Measurements from ENCODE around the gene ULK4. TPM values are rescaled to one million over a fixed set of nuclear protein-coding genes. Genes with fewer than 3 reads are reported as not detected.

ULK4 gene
- total and polyA plus RNA-seq, 9 of the 15 experiments (the other 6 are each of a cell fraction or from before 2014, with no cell fraction given) = 3.0 to 5.9 (median 3.5) TPM

GRCh38 chr3:41700155-41700554 is 261.7 kb downstream of the ULK4 start (continued):
- TF ChIP-seq ZNF518B (CRISPR knock-in tag; IDR thresholded peaks at IDR 0.05) (no peak), GATA2 (CRISPR knock-in tag; IDR thresholded peaks at IDR 0.05) (no peak), SMC3 (conservative IDR thresholded peaks at IDR 0.05; ENCODE audit: insufficient read depth, low read depth, low read length) (no peak), ZNF24 (IDR thresholded peaks at IDR 0.05) (0 out of 2 replicates have a peak, but pooled peaks have one; percentile 20), NEUROD1 (IDR thresholded peaks at IDR 0.05; ENCODE audit: borderline replicate concordance, low read depth, low read length, partially characterized antibody) (peak; percentile 58), ZKSCAN1 (IDR thresholded peaks at IDR 0.05; ENCODE audit: low read depth, low read length) (no peak), IRF2 (CRISPR knock-in tag; IDR thresholded peaks at IDR 0.05) (no peak), CHAMP1 (IDR thresholded peaks at IDR 0.05) (no peak), ZSCAN32 (CRISPR knock-in tag; IDR thresholded peaks at IDR 0.05) (no peak), NCOA1 (IDR thresholded peaks at IDR 0.05; ENCODE audit: low read depth) (peak; percentile 75; the same call in 1 of the 2 replicates), ZNF277 (CRISPR knock-in tag; IDR thresholded peaks at IDR 0.05; ENCODE audit: borderline replicate concordance) (no peak), TEAD4 (IDR thresholded peaks at IDR 0.05; ENCODE audit: low read length) (peak; percentile 97), TEAD4 (CRISPR knock-in tag; IDR thresholded peaks at IDR 0.05; ENCODE audit: borderline replicate concordance) (no peak), TAL1 (IDR thresholded peaks at IDR 0.05) (peak; percentile 88), ARID1B (IDR thresholded peaks at IDR 0.05) (peak; percentile 97), MTA1 (IDR thresholded peaks at IDR 0.05; ENCODE audit: borderline replicate concordance) (no peak), NCOA4 (IDR thresholded peaks at IDR 0.05; ENCODE audit: partially characterized antibody) (no peak), ZNF511 (CRISPR knock-in tag; IDR thresholded peaks at IDR 0.05) (no peak), MTF1 (CRISPR knock-in tag; IDR thresholded peaks at IDR 0.05; ENCODE audit: borderline replicate concordance) (no peak), MTA2 (IDR thresholded peaks at IDR 0.05; ENCODE audit: low read depth) (peak; percentile 75), FOXJ2 (tag; IDR thresholded peaks at IDR 0.05) (peak; percentile 75)

Data from K562 (cell line).